Renal pelvis (tissue), 4 donors: ENCODE data around the gene ZSWIM6. TPM values are rescaled to one million over a fixed set of nuclear protein-coding genes. Genes with fewer than 3 reads are reported as not detected.

Source experiments
- DNase-seq: peaks from one replicate; pipeline ENCODE4 v3.0.0-alpha.2; 2013
- polyA plus RNA-seq, 3 donors: library from polyadenylated mRNA; unstranded; fragments of 120-200 nt; gene quantifications; one replicate each; pipeline ENCODE4 v1.2.1, GENCODE V29; 2013; ENCODE audit not compliant: insufficient read length in 3 of 3

ZSWIM6 gene
- polyA plus RNA-seq, 3 donors, result 25.5 to 31.7 (median 30.0) TPM

DNA sequence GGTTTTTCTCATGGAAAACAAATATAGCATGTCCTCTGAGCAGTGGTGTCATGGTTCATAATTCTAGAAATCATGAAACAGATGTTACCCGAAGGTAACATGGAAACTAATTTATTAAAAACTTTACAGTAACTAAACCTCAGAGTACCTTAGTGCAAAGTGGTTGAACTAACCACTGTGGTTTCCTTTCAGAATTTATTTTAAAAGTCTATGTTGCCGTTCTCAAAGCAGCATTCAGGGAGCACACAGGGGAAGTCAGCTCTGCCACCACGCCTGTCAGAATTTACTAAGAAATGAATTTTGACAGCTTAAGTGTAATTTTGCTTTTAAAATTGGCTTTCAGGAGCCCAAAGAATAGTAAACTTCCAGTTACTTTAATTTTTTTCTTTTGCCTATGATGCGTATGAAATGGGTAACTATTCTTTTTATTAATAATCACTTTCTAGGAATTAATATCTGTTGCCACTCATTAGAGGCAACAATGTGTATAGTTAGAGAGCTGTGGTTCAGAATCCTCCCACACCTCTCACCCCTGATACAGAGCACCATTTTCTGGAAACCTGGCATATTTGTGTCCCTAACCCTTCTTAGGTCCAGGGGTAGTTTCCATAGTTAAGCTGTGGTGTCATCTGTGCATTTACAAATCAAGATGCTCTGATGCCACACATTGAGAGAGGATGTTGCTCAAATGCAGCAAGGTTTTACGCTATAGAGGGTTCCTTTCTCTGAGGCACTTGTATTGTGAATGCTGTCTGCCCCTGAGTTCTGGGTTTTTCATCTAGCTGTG lies 202.6 kb downstream of the ZSWIM6 start:
- no peak for DNase-seq

- DNase-seq, result no peak
Observed at GRCh38 chr5:61535828-61536227, 203.8 kb downstream of the ZSWIM6 start.

DNA sequence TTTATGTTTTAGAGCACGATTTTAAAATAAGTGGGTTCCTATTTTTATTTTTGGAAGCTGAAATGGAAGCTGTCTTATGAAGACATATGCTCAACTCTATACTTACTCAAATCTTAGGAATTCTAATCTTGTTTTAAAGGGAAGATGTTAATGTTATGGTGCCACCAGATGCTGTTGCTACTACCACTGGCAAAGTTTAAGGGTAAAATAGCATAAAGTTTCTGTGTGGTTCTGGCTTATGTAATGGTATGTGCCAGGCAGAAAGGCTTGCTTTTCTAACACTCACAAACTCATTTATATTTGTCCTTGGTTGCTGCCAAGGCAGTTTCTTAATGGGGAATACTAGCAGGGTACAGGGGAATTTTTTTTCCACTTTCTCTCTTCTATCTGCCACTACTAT lies 204.9 kb downstream of the ZSWIM6 start:
- DNase-seq, result no peak

DNA sequence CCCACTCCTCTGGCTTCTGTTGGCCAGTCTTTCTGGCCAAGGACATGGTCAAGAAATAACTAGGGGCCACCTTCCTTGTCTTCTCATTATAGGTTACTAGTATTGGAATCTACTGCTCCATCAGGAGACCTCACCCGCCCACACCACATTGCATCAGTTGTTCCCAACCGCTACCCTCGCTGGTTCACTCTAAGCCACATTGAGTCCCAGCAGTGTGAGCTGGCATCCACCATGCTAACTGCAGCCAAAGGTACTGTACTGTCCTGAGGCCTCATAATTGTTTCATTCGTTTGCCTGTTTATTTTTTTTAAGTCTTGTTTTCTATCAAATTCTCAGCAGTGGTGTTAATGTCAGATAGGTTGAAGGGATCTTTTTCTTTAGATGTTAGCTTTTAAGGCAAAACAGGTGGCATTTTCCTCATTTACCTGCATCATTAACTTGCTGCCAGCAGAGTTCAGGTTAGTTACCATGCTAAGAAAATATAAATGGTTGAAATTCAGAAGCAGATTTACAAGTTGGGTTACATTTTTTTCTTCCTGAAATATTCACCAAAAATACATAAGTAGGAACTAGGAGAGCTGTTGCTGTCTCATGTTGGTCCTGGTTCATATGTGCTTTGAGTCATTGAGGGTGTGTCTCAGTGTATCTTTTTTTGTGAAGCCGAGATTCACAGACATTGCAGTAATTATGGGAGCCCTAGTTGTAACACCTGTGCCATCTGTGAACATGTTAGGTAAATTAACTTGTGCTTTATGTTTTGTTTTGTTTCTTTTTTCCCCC lies 206.9 kb downstream of the ZSWIM6 start:
- no peak for DNase-seq

- no peak for DNase-seq
Observed at GRCh38 chr5:61549530-61549929, 217.5 kb downstream of the ZSWIM6 start.

GRCh38 chr5:61551637-61552313 lies 219.7 kb downstream of the ZSWIM6 start:
- DNase-seq, result no peak

DNA sequence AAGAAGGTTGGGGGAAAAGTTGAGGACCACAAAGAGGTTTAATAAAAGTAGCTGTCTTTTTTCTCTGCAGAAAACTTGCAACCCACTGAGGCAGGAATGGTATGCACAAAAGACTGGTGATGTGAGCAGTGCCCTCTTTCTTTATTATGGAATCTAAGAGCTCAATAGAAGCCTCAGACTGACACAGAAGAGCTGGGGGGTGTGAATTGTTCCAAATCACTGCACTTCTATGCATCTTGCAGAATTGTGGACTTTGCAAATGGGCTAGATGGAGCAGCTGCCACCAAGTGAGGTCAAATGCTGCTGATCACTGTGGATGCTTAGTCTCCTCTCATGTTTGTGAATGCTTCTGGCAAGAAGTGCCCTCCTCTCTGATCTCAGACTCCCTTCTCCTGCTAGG lies 227.1 kb downstream of the ZSWIM6 start:
- no peak for DNase-seq

- no peak for DNase-seq
Observed at GRCh38 chr5:61559722-61560121, 227.7 kb downstream of the ZSWIM6 start.

DNA sequence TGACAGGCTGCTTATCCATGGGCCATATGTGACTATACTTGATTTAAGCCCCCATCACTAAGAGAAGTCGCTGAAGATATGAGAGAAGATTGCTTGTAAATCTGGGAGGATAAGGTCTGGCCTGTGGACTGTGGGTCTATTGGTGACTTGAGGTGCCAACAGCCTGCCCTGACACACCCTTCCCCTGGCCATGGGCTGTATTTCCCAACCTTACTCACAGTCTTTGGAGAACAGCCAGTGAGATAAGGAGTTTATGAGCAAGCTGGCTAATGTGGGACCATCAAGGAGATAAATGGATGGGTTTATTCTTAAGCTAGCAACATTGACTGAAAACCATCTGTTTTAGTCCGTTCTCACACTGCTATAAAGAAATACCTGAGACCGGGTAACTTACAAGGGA lies 231.3 kb downstream of the ZSWIM6 start:
- DNase-seq, result no peak

- no peak for DNase-seq
Observed at GRCh38 chr5:61567337-61567736, 235.3 kb downstream of the ZSWIM6 start.

- DNase-seq, result no peak
Observed at GRCh38 chr5:61569353-61569752, 237.3 kb downstream of the ZSWIM6 start.

DNA sequence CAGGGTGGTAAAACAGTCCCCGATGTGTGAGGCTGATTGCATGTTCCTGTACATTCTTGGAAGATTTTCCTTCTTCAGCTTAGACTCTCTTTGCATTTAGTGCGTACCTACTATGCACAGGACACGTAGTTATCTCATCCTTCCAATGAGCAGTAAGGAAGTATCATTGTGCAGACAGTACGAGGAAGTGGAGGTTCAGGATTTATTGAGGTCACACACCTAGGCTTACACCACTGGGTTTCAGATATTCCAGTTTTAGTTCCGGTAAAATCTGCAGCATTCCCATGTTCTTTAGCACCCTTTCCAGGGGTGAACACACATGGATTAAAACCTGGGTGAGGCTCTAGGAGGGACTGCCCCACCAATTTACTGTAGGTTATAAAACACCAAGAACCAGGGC lies 238.7 kb downstream of the ZSWIM6 start:
- DNase-seq, result no peak

- no peak for DNase-seq
Observed at GRCh38 chr5:61572959-61573358, 240.9 kb downstream of the ZSWIM6 start.

GRCh38 chr5:61575103-61575502 lies 243.0 kb downstream of the ZSWIM6 start:
- no peak for DNase-seq

GRCh38 chr5:61575581-61575980 lies 243.5 kb downstream of the ZSWIM6 start:
- DNase-seq, result no peak

DNA sequence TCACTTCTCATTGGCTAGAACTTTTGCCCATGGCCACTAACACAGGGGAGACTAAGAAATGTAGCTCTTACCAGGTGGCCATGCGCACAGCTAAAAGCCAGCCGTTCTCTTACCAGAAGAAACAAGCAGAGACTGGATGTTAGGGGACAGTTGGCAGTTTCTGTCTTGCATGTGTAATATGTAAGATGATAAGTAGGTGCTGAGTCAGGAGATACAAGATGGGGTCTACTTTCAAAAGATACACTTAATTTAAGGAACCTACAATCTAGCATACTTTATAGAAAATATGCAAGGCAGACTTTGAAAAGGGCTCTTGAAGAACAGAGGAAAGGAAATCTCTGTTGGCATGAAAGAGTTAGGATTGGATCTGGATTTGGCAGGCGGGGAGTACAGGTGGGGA lies 244.5 kb downstream of the ZSWIM6 start:
- no peak for DNase-seq

DNA sequence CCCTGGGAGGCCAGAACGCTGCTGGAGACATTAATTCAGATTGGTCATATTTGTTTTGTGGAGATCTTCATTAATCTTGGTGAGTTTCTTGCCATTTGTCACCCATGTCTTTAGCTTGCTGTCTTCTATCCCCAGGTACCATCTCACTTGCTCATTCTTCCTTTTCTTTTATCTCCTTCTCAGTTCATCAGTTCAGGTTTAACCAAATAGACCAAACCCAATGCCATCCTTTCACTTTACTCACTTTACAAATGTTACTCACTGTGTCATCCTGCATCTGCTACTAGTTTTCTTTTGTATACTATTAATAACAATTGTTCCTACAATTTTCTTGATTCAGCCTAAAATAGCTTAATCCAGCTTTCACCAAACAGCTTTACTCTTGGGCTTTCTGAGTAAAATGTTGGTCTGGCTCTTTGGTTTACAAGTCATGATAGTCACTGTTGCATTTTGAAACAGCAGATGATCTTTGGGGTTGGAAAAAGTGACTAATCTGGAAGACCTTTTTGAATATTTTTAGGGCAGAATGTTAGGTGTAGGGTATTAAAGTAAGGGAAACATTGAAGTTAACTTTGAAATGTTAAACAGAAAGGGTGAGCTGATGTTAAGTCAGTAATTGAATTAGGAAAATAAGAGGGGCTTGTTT lies 246.9 kb downstream of the ZSWIM6 start:
- no peak for DNase-seq

- no peak for DNase-seq
Observed at GRCh38 chr5:61582205-61582820, 250.3 kb downstream of the ZSWIM6 start.

GRCh38 chr5:61582887-61583286 lies 250.8 kb downstream of the ZSWIM6 start:
- no peak for DNase-seq

DNA sequence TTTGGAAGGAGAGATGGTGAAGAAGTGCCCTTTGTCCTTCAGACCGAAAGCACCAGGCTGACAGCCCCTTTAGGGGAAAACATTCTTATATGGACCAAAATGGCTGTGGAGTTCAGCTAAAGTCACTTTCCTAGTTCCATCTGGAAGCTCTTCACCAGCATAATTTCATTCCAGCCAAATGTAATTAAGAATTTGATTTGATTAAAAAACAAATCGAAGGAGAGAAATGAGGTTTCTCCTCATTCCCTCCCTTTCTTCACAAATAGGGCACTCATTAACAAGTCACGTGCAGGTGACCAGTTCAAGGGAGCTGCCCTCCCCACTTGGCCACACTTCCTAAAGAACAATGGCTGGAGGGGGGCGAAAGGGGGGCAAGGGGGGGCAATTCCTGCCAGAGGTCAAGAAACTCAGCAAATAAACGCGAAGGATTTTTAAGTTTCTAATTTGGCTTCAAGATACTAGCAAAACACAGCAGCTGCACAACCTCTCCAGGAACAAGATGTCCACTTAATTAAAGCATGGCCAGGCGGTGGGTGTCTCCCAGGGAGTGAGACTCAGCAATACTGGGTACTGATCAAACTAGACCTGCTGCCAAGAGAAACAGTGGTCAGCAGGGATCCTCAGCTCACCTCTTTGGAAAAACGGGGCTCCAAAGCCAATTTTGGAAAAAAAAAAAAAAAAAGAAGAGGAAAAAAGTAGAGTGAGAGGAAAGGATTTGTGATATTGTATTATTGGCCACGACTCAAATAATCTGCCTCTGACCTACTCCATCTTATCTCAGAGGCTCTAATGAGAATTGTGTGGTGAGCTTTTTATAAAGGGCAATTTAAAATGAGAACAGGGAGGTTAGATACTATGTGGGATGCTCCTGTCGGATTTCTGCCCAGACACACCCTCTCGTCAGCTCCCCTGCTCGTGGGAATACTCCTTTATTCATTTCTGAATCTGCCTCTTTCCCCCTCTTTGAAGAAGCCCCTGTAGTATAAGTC lies 254.3 kb downstream of the ZSWIM6 start:
- DNase-seq, result no peak

DNA sequence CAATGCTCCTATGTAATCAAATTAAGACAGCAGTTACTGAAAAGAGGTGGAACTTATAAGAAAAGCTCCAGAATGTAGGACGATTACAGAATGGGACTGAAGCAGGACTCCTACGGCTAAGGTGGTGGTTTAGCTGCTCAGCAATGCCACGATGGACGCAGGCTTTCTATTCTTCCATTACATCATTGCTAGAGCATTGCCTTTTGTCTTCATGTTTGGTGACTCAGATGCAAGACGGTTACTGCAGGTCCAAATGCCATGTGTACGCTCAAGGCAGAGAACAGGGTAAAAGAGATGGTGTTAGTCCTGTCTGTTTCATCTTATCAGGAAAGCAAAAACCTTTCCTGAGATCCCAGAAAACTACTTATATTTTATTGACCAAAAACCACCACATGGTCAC lies 255.1 kb downstream of the ZSWIM6 start:
- DNase-seq, result no peak
